H9 (cell line): Measurements from ENCODE around the gene EIF3K. TPM values are rescaled to one million over a fixed set of nuclear protein-coding genes. Genes with fewer than 3 reads are reported as not detected.

Experiments used
- DNase-seq: peaks from one replicate; pipeline ENCODE4 v3.0.0-alpha.2; 2017
- H2AFZ ChIP-seq: one replicate; pipeline ENCODE4 v1.6.1; 2013; ENCODE audit warnings: mild to moderate bottlenecking, low read length, control low read depth, moderate library complexity
- H2AK5ac ChIP-seq: 2 replicates; pipeline ENCODE4 v1.6.1; 2013; ENCODE audit warnings: low read length, control low read depth, mixed read lengths; ENCODE audit not compliant: insufficient read length
- H2BK120ac ChIP-seq: one replicate; pipeline ENCODE4 v1.6.1; 2013; ENCODE audit warnings: low read depth, mild to moderate bottlenecking, low read length, control low read depth, inconsistent platforms; ENCODE audit not compliant: poor library complexity, severe bottlenecking
- H2BK12ac ChIP-seq: 2 replicates; pipeline ENCODE4 v1.6.1; 2013; ENCODE audit warnings: low read length, control low read depth, mixed read lengths, low read depth; ENCODE audit not compliant: insufficient read length
- H2BK15ac ChIP-seq: 2 replicates; pipeline ENCODE4 v1.6.1; 2013; ENCODE audit warnings: low read depth, low read length, control low read depth
- H2BK20ac ChIP-seq: one replicate; pipeline ENCODE4 v1.6.1; 2013; ENCODE audit warnings: low read depth, mild to moderate bottlenecking, low read length, control low read depth, inconsistent platforms; ENCODE audit not compliant: poor library complexity, severe bottlenecking
- H2BK5ac ChIP-seq: 2 replicates; pipeline ENCODE4 v1.6.1; 2013; ENCODE audit warnings: low read length, control low read depth, mixed read lengths; ENCODE audit not compliant: insufficient read length
- H3K14ac ChIP-seq: 2 replicates; pipeline ENCODE4 v1.6.1; 2013; ENCODE audit warnings: low read length, control low read depth; ENCODE audit not compliant: insufficient read depth
- H3K18ac ChIP-seq: 2 replicates; pipeline ENCODE4 v1.6.1; 2013; ENCODE audit warnings: low read depth, mild to moderate bottlenecking, mixed read lengths, low read length, control low read depth; ENCODE audit not compliant: insufficient read length
- H3K23ac ChIP-seq: 2 replicates; pipeline ENCODE4 v1.6.1; 2013; ENCODE audit warnings: low read length, control low read depth, mixed read lengths, low read depth; ENCODE audit not compliant: insufficient read length
- H3K23me2 ChIP-seq: 2 replicates; pipeline ENCODE4 v1.6.1; 2013; ENCODE audit warnings: low read depth, mild to moderate bottlenecking, mixed read lengths, low read length, control low read depth; ENCODE audit not compliant: insufficient read length, poor library complexity, severe bottlenecking
- H3K27ac ChIP-seq: 2 replicates; pipeline ENCODE4 v1.5.1; 2013; ENCODE audit warnings: low read length, control low read depth, mixed read lengths, low read depth; ENCODE audit not compliant: insufficient read length
- H3K27me3 ChIP-seq: 2 replicates; pipeline ENCODE4 v1.6.1; 2013; ENCODE audit warnings: low read length, control low read depth, inconsistent platforms; ENCODE audit not compliant: insufficient read depth
- H3K4ac ChIP-seq: 2 replicates; pipeline ENCODE4 v1.6.1; 2013; ENCODE audit warnings: low read depth, mild to moderate bottlenecking, control low read depth, inconsistent platforms, low read length, moderate library complexity
- H3K4me1 ChIP-seq: 2 replicates; pipeline ENCODE4 v1.6.1; 2013; ENCODE audit warnings: low read length, control low read depth, inconsistent platforms; ENCODE audit not compliant: insufficient read depth
- H3K4me2 ChIP-seq: 2 replicates; pipeline ENCODE4 v1.6.1; 2013; ENCODE audit warnings: low read length, control low read depth, mixed read lengths; ENCODE audit not compliant: insufficient read length, insufficient read depth
- H3K56ac ChIP-seq: 2 replicates; pipeline ENCODE4 v1.6.1; 2013; ENCODE audit warnings: low read depth, mild to moderate bottlenecking, mixed read lengths, low read length, control low read depth; ENCODE audit not compliant: insufficient read length
- H3K79me1 ChIP-seq: 2 replicates; pipeline ENCODE4 v1.6.1; 2013; ENCODE audit warnings: low read depth, mild to moderate bottlenecking, moderate library complexity, low read length, control low read depth, inconsistent platforms; ENCODE audit not compliant: insufficient read depth, poor library complexity, severe bottlenecking
- H3K79me2 ChIP-seq: 2 replicates; pipeline ENCODE4 v1.6.1; 2013; ENCODE audit warnings: low read length, control low read depth, inconsistent platforms; ENCODE audit not compliant: insufficient read depth
- H3K9ac ChIP-seq: 2 replicates; pipeline ENCODE4 v1.6.1; 2013; ENCODE audit warnings: low read length, control low read depth, mixed read lengths; ENCODE audit not compliant: insufficient read length; ENCODE audit errors: extremely low read depth
- H3K9me3 ChIP-seq: one replicate; pipeline ENCODE4 v1.6.1; 2013; ENCODE audit warnings: low read depth, low read length, inconsistent platforms; ENCODE audit not compliant: control insufficient read depth
- H3T11ph ChIP-seq: one replicate; pipeline ENCODE4 v1.6.1; 2013; ENCODE audit warnings: mild to moderate bottlenecking, low read length, control low read depth, inconsistent platforms
- H4K20me1 ChIP-seq: one replicate; pipeline ENCODE4 v1.6.1; 2013; ENCODE audit not compliant: control insufficient read depth, insufficient read length, insufficient read depth
- H4K5ac ChIP-seq: 2 replicates; pipeline ENCODE4 v1.6.1; 2013; ENCODE audit warnings: low read depth, mild to moderate bottlenecking, mixed read lengths, low read length, control low read depth; ENCODE audit not compliant: insufficient read length
- H4K8ac ChIP-seq: replicated peaks from 2 replicates; pipeline ENCODE4 v1.6.1; 2013; ENCODE audit warnings: low read length, control low read depth, mixed read lengths, low read depth; ENCODE audit not compliant: insufficient read length
- H4K91ac ChIP-seq: 2 replicates; pipeline ENCODE4 v1.6.1; 2013; ENCODE audit warnings: low read depth, mild to moderate bottlenecking, moderate library complexity, mixed read lengths, low read length, control low read depth; ENCODE audit not compliant: insufficient read length
- H3K27ac Mint-ChIP-seq, 3 experiments: 2 replicates in 2 of 3; 3 replicates in 1 of 3; pipeline ENCODE4 v1.8.0; 2020 to 2021; ENCODE audit warnings: mixed read lengths in 3 of 3, mild to moderate bottlenecking in 1 of 3, moderate library complexity in 1 of 3
- H3K27me3 Mint-ChIP-seq: 2 replicates; pipeline ENCODE4 v1.8.0; 2021; ENCODE audit warnings: low read depth, mild to moderate bottlenecking, moderate library complexity, mixed read lengths
- H3K36me3 Mint-ChIP-seq, 3 experiments: 2 replicates in 2 of 3; 3 replicates in 1 of 3; pipeline ENCODE4 v1.8.0; 2020 to 2021; ENCODE audit warnings: low read depth in 3 of 3, mixed read lengths in 3 of 3; ENCODE audit not compliant: insufficient read depth in 1 of 3
- H3K4me1 Mint-ChIP-seq, 2 experiments: 2 replicates each; pipeline ENCODE4 v1.8.0; 2020; ENCODE audit warnings: mixed read lengths in 2 of 2
- H3K4me3 Mint-ChIP-seq, 2 experiments: 2 replicates in 1 of 2; 3 replicates in 1 of 2; pipeline ENCODE4 v1.8.0; 2020 to 2021; ENCODE audit warnings: mild to moderate bottlenecking in 2 of 2, mixed read lengths in 2 of 2, moderate library complexity in 1 of 2
- H3K9me3 Mint-ChIP-seq, 2 experiments: 2 replicates in 1 of 2; 3 replicates in 1 of 2; pipeline ENCODE4 v1.8.0; 2020; ENCODE audit warnings: mild to moderate bottlenecking in 2 of 2, mixed read lengths in 2 of 2, moderate library complexity in 1 of 2
- WGBS: extraction: QIAGEN DNeasy Blood & Tissue Kit; methylation state at CpG from one replicate; pipeline ENCODE4 v1.1.7; 2013; ENCODE audit warnings: missing lambda C conversion rate, low lambda C conversion rate, mixed read lengths; ENCODE audit not compliant: insufficient read length; ENCODE audit errors: extremely low coverage; 5-methylcytosine and 5-hydroxymethylcytosine counted together
- total RNA-seq: library from RNA; stranded (reverse); gene quantifications from 2 replicates; pipeline ENCODE4 v1.2.1, GENCODE V29; 2021
- TF ChIP-seq, protein P1 (sequence below): fragments of 200-600 bp; sonication (generic); conservative IDR thresholded peaks from 3 replicates; pipeline ENCODE4 v1.8.0; 2021; ENCODE audit warnings: antibody characterized with exemption, mild to moderate bottlenecking

Gene EIF3K
- total RNA-seq, 1 experiment from 2014 or later = 345 TPM

DNA sequence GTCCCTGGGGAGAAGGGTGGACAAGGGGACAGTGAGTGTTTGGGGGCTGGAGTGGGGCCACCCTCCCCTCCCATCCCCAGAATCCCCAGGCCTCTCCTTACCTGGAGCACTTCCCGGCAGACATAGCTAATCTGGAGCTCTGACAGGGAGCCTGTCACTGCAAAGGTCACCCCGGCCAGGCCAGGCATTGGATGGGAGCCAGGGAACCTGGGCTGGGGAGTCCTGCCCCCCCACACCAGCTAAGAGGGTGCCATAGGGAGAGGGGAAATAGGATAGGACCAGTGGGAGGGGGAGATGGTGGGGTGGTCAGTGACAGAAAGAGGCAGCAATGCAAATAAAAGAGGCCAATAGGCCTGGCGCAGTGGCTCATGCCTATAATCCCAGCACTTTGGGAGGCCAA lies 4.7 kb upstream of the EIF3K start:
- Histone ChIP-seq H3K79me1 (no peaks in the 10 kb centered on the region), H2BK12ac (no peak overlapping the region), H2AK5ac (no peak overlapping the region), H3K56ac (no peak overlapping the region), H3K9ac (no peak overlapping the region), H4K8ac (no peak overlapping the region), H3K4me1 (peaks cover 4% of the 10 kb centered on the region; the same call in 1 of the 2 replicates), H4K91ac (no peak overlapping the region), H4K5ac (no peak overlapping the region), H3K4me2 (no peak overlapping the region), H2AFZ (no peak overlapping the region), H3K79me2 (no peaks in the 10 kb centered on the region), H2BK120ac (no peak overlapping the region), H2BK20ac (no peak overlapping the region), H2BK15ac (no peak overlapping the region), H4K20me1 (no peaks in the 10 kb centered on the region), H3K27ac (no peak overlapping the region), H3K23me2 (no peaks in the 10 kb centered on the region), H3K23ac (no peak overlapping the region), H3K18ac (no peak overlapping the region), H3K4ac (no peak overlapping the region), H3K27me3 (no peaks in the 10 kb centered on the region), H3K9me3 (no peaks in the 10 kb centered on the region), H3T11ph (no peak overlapping the region), H2BK5ac (no peak overlapping the region), H3K14ac (no peak overlapping the region; the same call in 1 of the 2 replicates)
- WGBS = no CpG with 5 or more reads among the region's 3 CpGs
- H3K4me3 Mint-ChIP-seq = no peak overlapping the region
- no peak for DNase-seq
- no peaks in the 10 kb centered on the region; a peak in 1 of 5 replicates for H3K9me3 Mint-ChIP-seq
- H3K36me3 Mint-ChIP-seq = peaks cover 0 to 3% (median 3%) of the 10 kb centered on the region in 3 experiments; a peak in 4 of 7 replicates
- H3K27ac Mint-ChIP-seq = no peak overlapping the region
- H3K27me3 Mint-ChIP-seq = peaks cover 6% of the 10 kb centered on the region
- TF ChIP-seq, protein P1, sequence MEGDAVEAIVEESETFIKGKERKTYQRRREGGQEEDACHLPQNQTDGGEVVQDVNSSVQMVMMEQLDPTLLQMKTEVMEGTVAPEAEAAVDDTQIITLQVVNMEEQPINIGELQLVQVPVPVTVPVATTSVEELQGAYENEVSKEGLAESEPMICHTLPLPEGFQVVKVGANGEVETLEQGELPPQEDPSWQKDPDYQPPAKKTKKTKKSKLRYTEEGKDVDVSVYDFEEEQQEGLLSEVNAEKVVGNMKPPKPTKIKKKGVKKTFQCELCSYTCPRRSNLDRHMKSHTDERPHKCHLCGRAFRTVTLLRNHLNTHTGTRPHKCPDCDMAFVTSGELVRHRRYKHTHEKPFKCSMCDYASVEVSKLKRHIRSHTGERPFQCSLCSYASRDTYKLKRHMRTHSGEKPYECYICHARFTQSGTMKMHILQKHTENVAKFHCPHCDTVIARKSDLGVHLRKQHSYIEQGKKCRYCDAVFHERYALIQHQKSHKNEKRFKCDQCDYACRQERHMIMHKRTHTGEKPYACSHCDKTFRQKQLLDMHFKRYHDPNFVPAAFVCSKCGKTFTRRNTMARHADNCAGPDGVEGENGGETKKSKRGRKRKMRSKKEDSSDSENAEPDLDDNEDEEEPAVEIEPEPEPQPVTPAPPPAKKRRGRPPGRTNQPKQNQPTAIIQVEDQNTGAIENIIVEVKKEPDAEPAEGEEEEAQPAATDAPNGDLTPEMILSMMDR = no peak
- peaks cover 13 to 25% of the 10 kb centered on the region in 2 experiments for H3K4me1 Mint-ChIP-seq
